H1 (cell line): Measurements from ENCODE around the gene SZT2. TPM values are rescaled to one million over a fixed set of nuclear protein-coding genes. Genes with fewer than 3 reads are reported as not detected.

Experiments used
- BRCA1 ChIP-seq: IDR thresholded peaks from 2 replicates; pipeline ENCODE4 v1.6.1; 2012; ENCODE audit warnings: low read depth, low read length, improper control_type of control experiment
- TBP ChIP-seq: IDR thresholded peaks from 2 replicates; pipeline ENCODE4 v1.6.1; 2011; ENCODE audit warnings: low read depth, low read length, improper control_type of control experiment
- polyA plus RNA-seq, 7 experiments: library from polyadenylated mRNA; depleted of rRNA in 3 of 7; stranded (reverse) in 5 of 7; unstranded in 2 of 7; fragments of >200 nt in 5 of 7; fragments of 200-250 nt in 2 of 7; gene quantifications; 1 replicate in 5 of 7; 2 replicates in 1 of 7; 4 replicates in 1 of 7; pipeline versions ENCODE4 v1.2.1 to v1.2.3, GENCODE V29; 2011 to 2013; ENCODE audit warnings: missing spikeins in 2 of 7, mixed read lengths in 2 of 7
- total RNA-seq: library from RNA; stranded (reverse); fragmentation: NEBNext Ultra II Directional; extraction: Animal tissue kit (Norgen Biotek cat#: 25700); gene quantifications from 2 replicates; pipeline ENCODE4 v1.2.1, GENCODE V29; 2021

SZT2 gene
- total and polyA plus RNA-seq, 2 of the 8 experiments (the other 6 are each of a cell fraction or from before 2014, with no cell fraction given): 4.7 to 12.9 TPM

GRCh38 chr1:43349594-43350306 is 39.9 kb upstream of the SZT2 start (continued):
- TF ChIP-seq BRCA1: no peak
- 0 out of 2 replicates have a peak, but pooled peaks have one; percentile 35 for TF ChIP-seq TBP
